HG03135 (cell line): Measurements from ENCODE around the gene ANKMY1.
"Not testable (repeated sequence)": the region's sequence is repeated elsewhere in the genome, so short reads cannot be mapped to it uniquely, and the experiment has no call there.

Experiments used
- ATAC-seq: cut with Tn5 transposase; IDR thresholded peaks from one replicate; pipeline ENCODE4 v1.9.1; 2021; ENCODE audit warnings: mild to moderate bottlenecking, moderate library complexity; ENCODE audit not compliant: unreplicated experiment

The ANKMY1 gene

DNA sequence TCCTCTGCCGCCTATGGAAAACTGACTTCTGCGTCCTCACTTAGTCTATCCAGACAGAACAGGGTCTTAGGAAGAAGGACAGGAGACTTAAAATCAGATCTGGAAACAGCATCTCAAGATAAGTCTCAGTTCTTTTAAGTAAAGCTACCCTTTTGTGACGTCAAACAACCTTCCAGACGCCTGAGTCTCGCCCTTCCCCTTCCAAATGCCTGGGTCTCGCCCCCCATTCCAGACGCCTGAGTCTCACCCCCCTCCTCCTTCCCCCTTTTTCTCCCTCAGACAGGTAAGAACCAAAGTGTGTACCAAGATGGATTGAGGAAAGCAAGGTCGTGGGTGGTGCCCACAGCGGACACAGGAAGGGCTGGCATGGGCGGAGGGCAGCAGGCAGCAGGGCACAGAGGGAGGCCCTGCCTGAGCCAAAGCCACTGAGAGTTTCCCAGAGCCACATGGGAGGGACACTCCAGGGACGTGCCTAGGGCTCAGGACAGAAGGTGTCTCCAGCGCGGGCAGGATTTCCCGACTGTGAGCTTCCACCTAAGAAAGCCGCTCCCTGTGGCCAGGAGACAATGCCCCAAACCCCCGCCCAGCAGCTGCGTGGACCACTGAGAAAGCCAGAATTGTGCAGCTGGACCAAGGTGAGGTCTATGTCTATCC lies 51.3 kb downstream of the ANKMY1 start:
- ATAC-seq = no peak

- ATAC-seq = no peak
Observed at GRCh38 chr2:240505910-240506309, 51.9 kb downstream of the ANKMY1 start.

DNA sequence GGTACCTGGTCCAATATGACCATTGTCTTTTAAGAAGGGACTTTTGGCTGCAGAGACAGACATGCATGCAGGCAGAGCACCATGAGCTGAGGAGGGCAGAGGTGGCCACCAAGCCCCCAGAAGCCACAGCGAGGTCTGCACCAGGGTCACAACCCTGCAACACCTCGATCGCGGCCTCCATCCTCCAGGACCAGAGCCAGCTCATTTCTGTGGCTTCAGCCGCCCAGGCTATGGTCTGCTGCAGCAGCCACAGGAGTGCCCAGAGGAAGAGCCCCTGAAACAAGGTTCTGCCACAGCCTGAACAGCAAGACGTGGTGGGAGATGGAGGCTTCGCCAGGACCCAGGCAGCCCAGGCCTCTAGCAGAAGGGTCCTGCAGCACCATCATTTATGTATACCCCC lies 53.9 kb downstream of the ANKMY1 start:
- no peak for ATAC-seq

DNA sequence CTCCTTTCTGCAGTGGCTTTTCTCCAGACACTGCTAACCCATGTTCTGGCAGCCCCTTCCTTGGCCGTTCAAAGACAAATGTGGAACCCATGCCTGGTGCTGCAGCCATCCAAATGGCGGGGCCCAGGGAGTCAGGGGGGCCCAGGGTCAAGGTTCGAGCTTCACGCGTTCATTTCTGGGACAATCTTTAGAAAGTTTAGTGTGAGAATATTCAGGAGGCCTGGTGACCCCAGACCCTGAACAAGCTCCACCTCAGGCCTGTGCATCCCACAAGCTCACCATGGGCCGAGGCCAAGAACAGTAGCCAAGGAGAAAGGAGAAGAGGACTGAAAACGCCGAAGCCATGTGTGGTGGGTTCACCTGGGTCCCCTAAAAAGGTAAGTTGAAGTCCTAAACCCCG lies 54.4 kb downstream of the ANKMY1 start:
- ATAC-seq = no peak

DNA sequence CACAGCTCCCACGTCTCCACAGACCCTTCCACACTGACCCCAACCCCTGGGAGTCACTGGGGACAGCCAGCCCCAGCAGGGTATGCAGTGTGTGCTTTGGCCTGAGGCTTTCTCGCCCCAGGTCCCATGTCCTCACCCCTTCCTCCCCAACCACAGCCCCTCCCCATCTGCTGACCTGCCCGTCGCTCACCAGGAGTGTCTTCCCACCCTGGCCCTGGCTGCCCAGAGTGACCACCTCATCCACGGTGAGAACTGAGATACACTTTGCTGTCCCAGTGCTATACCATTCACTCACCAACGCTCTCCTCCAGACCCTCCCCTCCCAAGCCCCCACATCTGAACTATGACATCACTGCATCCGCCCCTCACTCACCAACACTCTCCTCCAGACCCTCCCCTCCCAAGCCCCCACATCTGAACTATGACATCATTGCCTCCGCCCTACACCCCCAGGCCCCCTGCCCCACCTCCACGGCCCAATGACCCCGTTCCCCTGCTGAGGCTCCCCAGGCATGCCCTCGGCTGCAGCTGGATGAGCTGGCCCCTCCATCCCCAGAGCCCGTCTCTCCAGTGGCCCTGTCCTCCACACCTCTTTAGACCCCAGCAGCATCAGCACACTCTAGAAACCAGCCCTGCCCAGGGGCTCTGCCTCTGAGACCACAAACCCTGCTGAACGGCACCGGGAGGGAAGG lies 55.2 kb downstream of the ANKMY1 start:
- ATAC-seq = no peak

DNA sequence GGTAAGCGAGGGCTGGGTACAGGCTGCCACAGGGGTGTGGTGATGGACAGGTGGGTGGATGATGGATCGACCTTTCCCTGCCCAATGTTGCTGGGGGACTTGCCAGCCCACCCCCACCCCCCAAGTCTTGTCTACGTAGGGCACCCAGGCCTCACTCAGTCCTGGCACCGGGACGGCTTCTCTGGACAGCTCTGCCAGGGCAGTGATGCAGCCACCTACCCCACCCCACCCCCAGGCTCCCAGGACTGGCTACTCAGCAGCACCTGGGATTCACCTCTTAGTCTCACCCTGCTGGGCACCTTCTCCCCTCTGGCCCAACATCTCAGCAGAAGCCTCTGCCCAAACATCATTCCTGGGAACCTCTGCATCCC lies 55.7 kb downstream of the ANKMY1 start:
- no peak for ATAC-seq

DNA sequence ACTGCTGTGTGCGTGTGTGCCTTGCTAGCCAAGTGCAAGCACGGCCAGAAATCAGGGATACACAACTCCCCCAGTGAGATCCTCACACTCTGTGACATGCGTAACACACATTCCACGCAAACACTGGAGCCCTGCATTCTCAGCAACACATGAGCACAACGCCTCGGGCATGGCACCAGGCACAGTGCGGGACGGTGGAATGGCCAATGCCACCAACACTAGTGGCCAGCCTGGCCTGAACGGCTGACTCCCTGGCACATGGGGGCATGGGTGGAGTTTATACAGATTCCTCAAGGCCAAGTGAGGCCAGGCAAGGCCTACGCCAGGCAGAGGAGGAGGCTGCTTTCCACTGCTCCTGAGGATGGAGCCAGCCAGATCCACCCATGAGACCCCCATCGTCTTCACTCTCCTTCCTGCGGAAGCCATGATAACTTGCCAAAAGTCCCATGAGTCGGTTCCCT lies 56.2 kb downstream of the ANKMY1 start:
- ATAC-seq = no peak

GRCh38 chr2:240500561-240501423 lies 57.0 kb downstream of the ANKMY1 start:
- ATAC-seq = no peak

GRCh38 chr2:240499309-240500301 lies 58.2 kb downstream of the ANKMY1 start:
- no peak for ATAC-seq

DNA sequence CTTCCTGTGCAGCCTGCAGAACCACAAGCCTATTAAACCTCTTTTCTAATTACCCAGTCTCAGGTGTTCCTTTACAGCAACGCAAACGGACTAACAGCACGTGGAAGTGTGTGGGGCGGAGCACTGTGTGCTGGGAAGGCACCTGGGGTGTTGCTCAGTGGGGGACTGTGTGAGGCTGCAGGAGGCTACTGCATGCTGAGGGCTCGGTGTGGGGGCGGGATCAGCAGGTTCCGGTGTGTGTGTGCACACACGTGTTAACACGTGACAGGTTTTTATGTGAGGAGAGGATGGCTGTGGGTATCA lies 58.9 kb downstream of the ANKMY1 start:
- ATAC-seq = no peak

DNA sequence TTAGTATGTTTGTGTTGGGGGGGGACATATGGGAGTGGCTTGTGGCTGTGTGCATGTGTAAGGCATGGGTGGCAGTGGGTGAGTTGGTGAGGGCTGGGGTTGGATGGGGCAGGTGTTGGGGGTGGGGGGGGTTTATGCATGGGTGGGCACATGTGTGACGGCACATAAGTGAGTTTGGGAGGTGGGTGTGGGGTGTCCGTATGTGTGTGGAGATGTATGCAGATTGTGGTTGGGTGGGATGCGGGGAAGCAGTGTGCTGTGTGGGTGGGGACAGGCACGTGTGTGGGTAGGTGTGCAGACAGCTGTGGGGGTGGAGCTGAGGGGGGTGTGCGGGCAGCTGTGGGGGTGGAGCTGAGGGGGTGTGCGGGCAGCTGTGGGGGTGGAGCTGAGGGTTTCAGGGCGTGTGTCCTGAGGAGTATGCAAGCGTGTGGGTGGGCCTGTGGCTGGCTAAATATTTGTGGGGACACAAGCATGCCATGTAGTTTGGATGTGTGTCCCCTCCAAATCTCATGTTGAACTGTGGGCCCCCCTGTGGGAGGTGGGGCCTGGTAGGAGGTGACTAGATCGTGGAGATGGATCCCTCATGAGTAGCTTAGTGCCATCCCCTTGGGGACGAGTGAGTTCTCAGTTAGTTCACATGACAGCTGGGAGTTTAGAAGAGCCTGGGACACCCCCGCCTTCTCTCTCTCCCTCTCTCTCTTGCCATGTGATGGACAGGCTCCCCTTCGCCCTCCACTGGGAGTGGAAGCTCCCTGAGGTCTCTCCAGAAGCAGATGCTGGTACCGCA lies 59.4 kb downstream of the ANKMY1 start:
- ATAC-seq = no peak

DNA sequence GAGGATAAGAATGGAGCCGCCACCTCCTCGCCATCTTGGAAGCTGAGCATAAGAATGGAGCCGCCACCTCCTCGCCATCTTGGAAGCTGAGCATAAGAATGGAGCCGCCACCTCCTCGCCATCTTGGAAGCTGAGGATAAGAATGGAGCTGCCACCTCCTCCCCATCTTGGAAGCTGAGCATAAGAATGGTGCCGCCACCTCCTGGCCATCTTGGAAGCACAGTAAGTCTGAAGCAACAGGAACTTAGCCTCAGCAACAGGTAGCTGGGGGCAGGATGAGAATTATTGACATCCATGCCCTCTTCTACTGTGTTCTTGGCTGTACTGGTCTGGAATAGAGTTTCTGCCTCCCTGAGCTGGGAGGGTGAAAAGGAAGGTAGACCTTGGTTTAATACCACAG lies 60.7 kb downstream of the ANKMY1 start:
- ATAC-seq = not testable (repeated sequence)

DNA sequence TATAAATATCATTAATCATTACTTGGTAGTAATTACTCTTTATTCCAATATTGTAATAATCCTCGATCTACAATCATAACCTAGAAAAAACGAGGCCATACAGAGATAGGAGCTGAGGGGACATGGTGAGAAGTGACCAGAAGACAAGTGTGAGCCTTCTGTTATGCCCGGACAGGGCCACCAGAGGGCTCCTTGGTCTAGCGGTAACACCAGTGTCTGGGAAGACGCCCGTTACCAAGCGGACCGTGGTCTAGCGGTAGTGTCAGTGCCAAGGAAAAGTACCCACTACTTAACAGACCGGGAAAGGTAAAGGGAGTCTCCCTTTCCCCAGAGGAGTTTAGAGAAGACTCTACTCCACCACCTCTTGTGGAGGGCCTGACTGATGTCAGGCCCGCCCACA lies 62.8 kb downstream of the ANKMY1 start:
- not testable (repeated sequence) for ATAC-seq

GRCh38 chr2:240494194-240494793 lies 63.5 kb downstream of the ANKMY1 start:
- no peak for ATAC-seq

DNA sequence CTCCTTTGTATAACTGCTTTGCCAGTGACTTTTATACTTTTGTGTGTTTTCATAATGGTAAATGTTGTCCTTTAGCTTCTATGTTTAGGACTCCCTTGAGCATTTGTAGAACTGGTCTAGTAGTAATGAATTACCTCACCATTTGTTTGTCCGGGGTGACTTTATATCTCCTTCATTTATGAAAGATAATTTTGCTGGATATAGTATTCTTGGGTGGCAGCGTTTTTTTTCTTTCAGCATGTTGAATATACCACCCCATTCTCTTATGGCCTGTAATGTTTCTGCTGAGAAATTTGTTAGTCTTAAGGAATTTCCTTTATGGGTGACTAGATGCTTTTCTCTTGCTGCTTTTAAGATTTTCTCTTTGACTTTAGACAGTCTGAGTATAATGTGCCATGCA lies 66.3 kb downstream of the ANKMY1 start:
- no peak for ATAC-seq

DNA sequence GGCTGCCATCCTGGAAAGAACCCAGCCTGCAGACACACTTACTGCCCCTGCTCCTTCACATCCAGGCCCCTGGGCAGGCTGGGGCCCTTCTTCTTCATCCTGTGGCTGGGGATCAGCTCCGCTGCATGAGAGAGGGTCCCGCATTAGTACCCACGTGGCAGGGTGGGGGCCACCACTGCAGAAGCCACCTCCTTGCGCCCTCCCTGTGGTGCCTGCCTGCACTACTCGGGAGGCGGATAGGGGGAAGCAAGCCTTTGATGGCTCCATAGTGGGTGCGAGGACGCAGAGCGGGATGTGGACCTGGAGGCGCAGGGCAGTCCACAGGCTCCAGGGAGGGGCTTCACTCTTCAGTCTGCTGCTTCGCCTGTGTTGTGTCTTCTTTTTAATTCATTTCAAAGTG lies 75.6 kb downstream of the ANKMY1 start:
- ATAC-seq = no peak

- ATAC-seq = no peak
Observed at GRCh38 chr2:240481720-240482119, 76.1 kb downstream of the ANKMY1 start.

DNA sequence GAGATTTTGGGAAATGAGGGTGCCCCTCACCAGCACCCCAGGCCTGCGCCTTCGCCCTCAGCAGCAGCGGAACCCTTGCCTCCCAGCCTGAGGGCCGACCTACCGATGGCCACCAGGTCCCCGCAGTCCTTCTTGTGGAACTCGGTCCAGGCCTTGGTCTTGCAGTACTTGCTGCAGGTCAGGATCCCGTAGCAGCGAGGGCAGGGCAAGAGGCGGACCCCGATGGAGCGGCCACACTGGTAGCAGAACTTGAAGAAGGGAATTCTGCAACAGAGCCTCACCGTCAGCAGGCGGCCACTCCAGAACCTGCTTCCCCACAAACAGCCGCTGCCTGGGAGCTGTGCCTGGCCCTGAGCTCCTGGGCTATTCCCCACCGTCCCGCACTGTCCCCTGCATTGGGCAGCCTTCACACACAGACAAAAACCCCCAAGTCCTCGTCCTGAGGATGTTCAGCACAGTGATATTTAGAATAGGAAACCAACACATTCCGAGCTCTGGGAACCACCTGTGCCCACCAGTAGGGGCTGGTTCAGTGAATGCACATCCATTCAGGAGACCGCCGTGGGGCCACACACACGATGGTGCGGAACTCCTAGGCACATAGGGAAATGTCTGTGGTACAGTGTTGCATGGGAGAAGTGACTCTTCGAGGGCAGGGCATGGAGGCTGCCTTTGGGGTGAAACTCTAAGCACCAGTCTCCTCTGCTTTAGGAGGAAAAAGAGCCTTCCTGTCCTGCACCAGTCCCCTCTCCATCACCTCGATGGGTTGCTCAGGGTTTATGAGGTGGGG lies 76.8 kb downstream of the ANKMY1 start:
- no peak for ATAC-seq

GRCh38 chr2:240479111-240479501 lies 78.7 kb downstream of the ANKMY1 start:
- ATAC-seq = no peak
